ENCODE results near the gene RTKN. TPM values are rescaled to one million over a fixed set of nuclear protein-coding genes. Genes with fewer than 3 reads are reported as not detected.

RTKN gene
- total and polyA plus RNA-seq, 2 of the 13 experiments (the other 11 are each of a cell fraction or from before 2014, with no cell fraction given) = 159 to 166 TPM

GRCh38 chr2:74458938-74459363 is 17.2 kb upstream of the RTKN start:
- TF ChIP-seq U2AF2 (IDR thresholded peaks at IDR 0.05; ENCODE audit: low read depth, low read length) = no peak
- TF ChIP-seq FOXA3 (CRISPR knock-in tag; IDR thresholded peaks at IDR 0.05) = no peak
- no peak for TF ChIP-seq ZNF597 (CRISPR knock-in tag; IDR thresholded peaks at IDR 0.05)
- no peak for TF ChIP-seq TFDP2 (CRISPR knock-in tag; IDR thresholded peaks at IDR 0.05)
- TF ChIP-seq, protein P1, sequence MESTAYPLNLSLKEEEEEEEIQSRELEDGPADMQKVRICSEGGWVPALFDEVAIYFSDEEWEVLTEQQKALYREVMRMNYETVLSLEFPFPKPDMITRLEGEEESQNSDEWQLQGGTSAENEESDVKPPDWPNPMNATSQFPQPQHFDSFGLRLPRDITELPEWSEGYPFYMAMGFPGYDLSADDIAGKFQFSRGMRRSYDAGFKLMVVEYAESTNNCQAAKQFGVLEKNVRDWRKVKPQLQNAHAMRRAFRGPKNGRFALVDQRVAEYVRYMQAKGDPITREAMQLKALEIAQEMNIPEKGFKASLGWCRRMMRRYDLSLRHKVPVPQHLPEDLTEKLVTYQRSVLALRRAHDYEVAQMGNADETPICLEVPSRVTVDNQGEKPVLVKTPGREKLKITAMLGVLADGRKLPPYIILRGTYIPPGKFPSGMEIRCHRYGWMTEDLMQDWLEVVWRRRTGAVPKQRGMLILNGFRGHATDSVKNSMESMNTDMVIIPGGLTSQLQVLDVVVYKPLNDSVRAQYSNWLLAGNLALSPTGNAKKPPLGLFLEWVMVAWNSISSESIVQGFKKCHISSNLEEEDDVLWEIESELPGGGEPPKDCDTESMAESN (CRISPR knock-in tag; conservative IDR thresholded peaks at IDR 0.05) = no peak
- TF ChIP-seq, protein P2, sequence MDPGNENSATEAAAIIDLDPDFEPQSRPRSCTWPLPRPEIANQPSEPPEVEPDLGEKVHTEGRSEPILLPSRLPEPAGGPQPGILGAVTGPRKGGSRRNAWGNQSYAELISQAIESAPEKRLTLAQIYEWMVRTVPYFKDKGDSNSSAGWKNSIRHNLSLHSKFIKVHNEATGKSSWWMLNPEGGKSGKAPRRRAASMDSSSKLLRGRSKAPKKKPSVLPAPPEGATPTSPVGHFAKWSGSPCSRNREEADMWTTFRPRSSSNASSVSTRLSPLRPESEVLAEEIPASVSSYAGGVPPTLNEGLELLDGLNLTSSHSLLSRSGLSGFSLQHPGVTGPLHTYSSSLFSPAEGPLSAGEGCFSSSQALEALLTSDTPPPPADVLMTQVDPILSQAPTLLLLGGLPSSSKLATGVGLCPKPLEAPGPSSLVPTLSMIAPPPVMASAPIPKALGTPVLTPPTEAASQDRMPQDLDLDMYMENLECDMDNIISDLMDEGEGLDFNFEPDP (CRISPR knock-in tag; conservative IDR thresholded peaks at IDR 0.05) = 0 out of 2 replicates have a peak, but pooled peaks have one; percentile 30
- TF ChIP-seq TRAFD1 (CRISPR knock-in tag; IDR thresholded peaks at IDR 0.05; ENCODE audit: borderline replicate concordance) = 0 out of 2 replicates have a peak, but pooled peaks have one; percentile 28
- peak; percentile 53; the same call in 1 of the 2 replicates for TF ChIP-seq ZNF263 (CRISPR knock-in tag; IDR thresholded peaks at IDR 0.05)
- no peak for TF ChIP-seq PHB2 (IDR thresholded peaks at IDR 0.05; ENCODE audit: partially characterized antibody)
- 0 out of 2 replicates have a peak, but pooled peaks have one; percentile 27 for TF ChIP-seq SIN3A (IDR thresholded peaks at IDR 0.05; ENCODE audit: borderline replicate concordance, low read depth, low read length)
- TF ChIP-seq MYPOP (CRISPR knock-in tag; IDR thresholded peaks at IDR 0.05) = 0 out of 2 replicates have a peak, but pooled peaks have one; percentile 5
- Histone ChIP-seq H3K79me2 (ENCODE audit: insufficient read depth, low read length) (peaks cover 31% of the 10 kb centered on the region), H3K4me3 (replicated peaks in 1 of 3; ENCODE audit: insufficient read depth in 1 of 3, low read depth in 2 of 3, low read length in 3 of 3) (peak overlapping the region; percentile 65 to 88 (median 86)), H3K9me3 (ENCODE audit: low read length) (no peaks in the 10 kb centered on the region), H3K36me3 (replicated peaks in 1 of 2; ENCODE audit: control insufficient read depth in 1 of 2, insufficient read depth in 2 of 2, low read length in 2 of 2) (peaks cover 1 to 24% of the 10 kb centered on the region in 2 experiments), H3K27ac (ENCODE audit: extremely low read length, insufficient read depth, low read length) (peak overlapping the region; percentile 66), H2AFZ (ENCODE audit: low read length) (no peak overlapping the region), H4K20me1 (ENCODE audit: insufficient read depth, low read length) (peaks cover 4% of the 10 kb centered on the region; the same call in 1 of the 2 replicates), H3K4me1 (ENCODE audit: insufficient read depth, low read length) (peaks cover 43% of the 10 kb centered on the region), H3K27me3 (ENCODE audit: control insufficient read depth in 1 of 2, insufficient read depth in 2 of 2, low read length in 2 of 2) (no peaks in the 10 kb centered on the region; a peak in 1 of 5 replicates), H3K9ac (ENCODE audit: insufficient read depth, low read depth, low read length) (peak overlapping the region; percentile 87), H3K4me2 (ENCODE audit: low read depth, low read length) (peak overlapping the region; percentile 98)
- intact Hi-C loops (cut with micrococcal nuclease; ENCODE audit: unreplicated experiment) (loop anchor here (1.0 to 2.0 kb wide), 3 partner anchors 14 to 70 kb away; partner anchors contain the start of genes AUP1, HTRA2 and MRPL53), in situ Hi-C loops (cut with HindIII; ENCODE audit: extremely low pct_ligation_motif_present, low pct_unique_long_range_greater_than_20kb) (no loop called here)
- no peak for DNase-seq (ENCODE audit: low spot score)
- CTCF ChIA-PET (ENCODE audit: low intra/inter-chr PET ratio, low total read pairs) = no interaction called here
- no peak for ATAC-seq
- 11% methylated on average over 10 of the region's 10 CpGs for WGBS (ENCODE audit: low lambda C conversion rate)
- POLR2A ChIA-PET = interaction anchor here (0.7 to 12.4 kb wide), 21 partner anchors 9 to 280 kb away, joined by 3 to 342 read pairs (median 11); partner anchors contain the start of genes AUP1, C2orf81, CCDC142 and DQX1
- FAIRE-seq = no peak
- BruUV-seq (replicated peaks) = no TSS peak
